DOHH2 (cell line): Measurements from ENCODE around the gene SUPT4H1.
A peak's percentile ranks its signal among the peaks of the same experiment; 100 is the strongest.

Experiments
- H3F3A ChIP-seq: fragments of 200-600 bp; sonication (generic), shearing (Covaris generic); 2 replicates; pipeline ENCODE4 v1.6.0; 2016; ENCODE audit warnings: antibody characterized with exemption, mild to moderate bottlenecking; ENCODE audit not compliant: control insufficient read depth, insufficient read depth
- H3K27ac ChIP-seq: fragments of 200-600 bp; sonication (generic); 2 replicates; pipeline ENCODE4 v1.5.1; 2014; ENCODE audit warnings: low read depth, mild to moderate bottlenecking, low read length, moderate library complexity
- H3K27me3 ChIP-seq: fragments of 200-600 bp; sonication (generic); 2 replicates; pipeline ENCODE4 v1.6.1; 2014; ENCODE audit warnings: mild to moderate bottlenecking, low read length, mixed read lengths; ENCODE audit not compliant: control insufficient read depth
- H3K36me3 ChIP-seq: fragments of 200-600 bp; sonication (generic); 2 replicates; pipeline ENCODE4 v1.6.1; 2014; ENCODE audit warnings: mild to moderate bottlenecking, low read length, moderate library complexity, mixed read lengths; ENCODE audit not compliant: control insufficient read depth
- H3K4me1 ChIP-seq: fragments of 200-600 bp; sonication (generic); 2 replicates; pipeline ENCODE4 v1.6.1; 2014; ENCODE audit warnings: mild to moderate bottlenecking, low read length, mixed read lengths; ENCODE audit not compliant: control insufficient read depth
- H3K4me2 ChIP-seq: fragments of 200-600 bp; sonication (generic); 2 replicates; pipeline ENCODE4 v1.6.0; 2014; ENCODE audit warnings: mild to moderate bottlenecking, low read length, moderate library complexity
- H3K4me3 ChIP-seq: fragments of 200-600 bp; sonication (generic); 2 replicates; pipeline ENCODE4 v1.5.1; 2014; ENCODE audit warnings: mild to moderate bottlenecking, low read length, mixed read lengths
- H3K79me2 ChIP-seq: fragments of 200-600 bp; sonication (generic); 2 replicates; pipeline ENCODE4 v1.6.1; 2014; ENCODE audit warnings: mild to moderate bottlenecking, low read length, mixed read lengths; ENCODE audit not compliant: control insufficient read depth
- H3K9me2 ChIP-seq: fragments of 200-600 bp; sonication (generic); replicated peaks from 2 replicates; pipeline ENCODE4 v1.6.1; 2014; ENCODE audit warnings: mild to moderate bottlenecking, low read length, mixed read lengths; ENCODE audit not compliant: control insufficient read depth
- H3K9me3 ChIP-seq: fragments of 200-600 bp; sonication (generic); 2 replicates; pipeline ENCODE4 v1.6.1; 2014; ENCODE audit warnings: antibody characterized with exemption, low read length, mixed read lengths; ENCODE audit not compliant: control insufficient read depth, insufficient read depth
- H4K20me1 ChIP-seq: fragments of 200-600 bp; sonication (generic); 2 replicates; pipeline ENCODE4 v1.6.0; 2014; ENCODE audit warnings: low read depth, mild to moderate bottlenecking, antibody characterized with exemption, low read length, moderate library complexity; ENCODE audit not compliant: control insufficient read depth, insufficient read depth
- CTCF ChIP-seq: fragments of 200-600 bp; sonication (generic); IDR thresholded peaks from one replicate; pipeline ENCODE4 v1.5.1; 2014; ENCODE audit warnings: antibody characterized with exemption, mild to moderate bottlenecking, low read depth, low read length; ENCODE audit not compliant: poor library complexity, severe bottlenecking
- EZH2phosphoT487 ChIP-seq: fragments of 200-600 bp; sonication (generic); IDR thresholded peaks from 2 replicates; pipeline ENCODE4 v1.6.1; 2017; ENCODE audit warnings: borderline replicate concordance, mild to moderate bottlenecking, antibody characterized with exemption, low read length, moderate library complexity, mixed read lengths

SUPT4H1 gene

GRCh38 chr17:58356231-58356630, 4.2 kb upstream of the SUPT4H1 start:
- Histone ChIP-seq H3K9me3 (no peaks in the 10 kb centered on the region), H3F3A (peaks cover 19% of the 10 kb centered on the region), H3K4me1 (peaks cover 24% of the 10 kb centered on the region), H3K4me3 (no peak overlapping the region), H3K36me3 (peaks cover 12% of the 10 kb centered on the region), H3K4me2 (no peak overlapping the region), H3K27ac (no peak overlapping the region), H3K79me2 (peaks cover 11% of the 10 kb centered on the region), H3K9me2 (no peaks in the 10 kb centered on the region), H3K27me3 (no peaks in the 10 kb centered on the region), H4K20me1 (no peaks in the 10 kb centered on the region)
- TF ChIP-seq CTCF (no peak), EZH2phosphoT487 (no peak)

GRCh38 chr17:58354541-58355216, 2.7 kb upstream of the SUPT4H1 start:
- Histone ChIP-seq H3K4me1 (peaks cover 31% of the 10 kb centered on the region), H3F3A (peaks cover 19% of the 10 kb centered on the region), H3K27ac (no peak overlapping the region), H4K20me1 (no peaks in the 10 kb centered on the region), H3K4me3 (no peak overlapping the region), H3K27me3 (no peaks in the 10 kb centered on the region), H3K79me2 (peaks cover 23% of the 10 kb centered on the region), H3K4me2 (no peak overlapping the region), H3K9me3 (no peaks in the 10 kb centered on the region), H3K36me3 (peaks cover 22% of the 10 kb centered on the region), H3K9me2 (no peaks in the 10 kb centered on the region)
- TF ChIP-seq EZH2phosphoT487 (no peak), CTCF (no peak)

GRCh38 chr17:58353389-58353825, 1.4 kb upstream of the SUPT4H1 start:
- Histone ChIP-seq H3K4me1 (peaks cover 36% of the 10 kb centered on the region), H3F3A (peaks cover 23% of the 10 kb centered on the region), H3K9me3 (no peaks in the 10 kb centered on the region), H3K27ac (peak overlapping the region; percentile 89), H3K27me3 (no peaks in the 10 kb centered on the region), H3K79me2 (peaks cover 36% of the 10 kb centered on the region), H3K9me2 (no peaks in the 10 kb centered on the region), H3K4me3 (peak overlapping the region; percentile 100), H3K4me2 (peak overlapping the region; percentile 96), H3K36me3 (peaks cover 35% of the 10 kb centered on the region), H4K20me1 (no peaks in the 10 kb centered on the region)
- no peak for TF ChIP-seq EZH2phosphoT487
- TF ChIP-seq CTCF, result no peak
